ENCODE results near the gene AK8.

- TF ChIP-seq CTCF (IDR thresholded peaks at IDR 0.05; ENCODE audit: low read depth, low read length): no peak
- TF ChIP-seq EZH2phosphoT487 (IDR thresholded peaks at IDR 0.05; ENCODE audit: low read depth): no peak
Measured at GRCh38 chr9:132755096-132755495, 123.0 kb downstream of the AK8 start.

Data from OCI-LY3 (cell line).